Esophagus squamous epithelium (tissue), 5 donors: ENCODE results near the gene AP3B1. TPM values are rescaled to one million over a fixed set of nuclear protein-coding genes. Genes with fewer than 3 reads are reported as not detected.

Experiments used
- DNase-seq: peaks from one replicate; lab custom pipeline; 2025; lab: John Stamatoyannopoulos, UW
- H3K27ac ChIP-seq, 4 donors: fragments of 200-600 bp; sonication (generic); one replicate each; pipeline ENCODE4 v1.5.1; 2016 to 2019; ENCODE audit warnings: mild to moderate bottlenecking in 1 of 4
- H3K27me3 ChIP-seq, 4 donors: fragments of 200-600 bp; sonication (generic); 1 replicate in 3 of 4; 2 replicates in 1 of 4; pipeline versions ENCODE4 v1.5.1 to v1.6.0; 2017 to 2021; ENCODE audit warnings: antibody characterized with exemption in 1 of 4
- H3K36me3 ChIP-seq, 3 donors: fragments of 200-600 bp; sonication (generic); one replicate each; pipeline ENCODE4 v1.5.1; 2016 to 2019
- H3K4me1 ChIP-seq, 3 donors: fragments of 200-600 bp; sonication (generic); one replicate each; pipeline ENCODE4 v1.5.1; 2017 to 2019
- H3K4me3 ChIP-seq, 4 donors: fragments of 200-600 bp; sonication (generic); 1 replicate in 3 of 4; 2 replicates in 1 of 4; pipeline ENCODE4 v1.5.1; 2016 to 2019; ENCODE audit warnings: mild to moderate bottlenecking in 2 of 4, moderate library complexity in 1 of 4
- H3K9me3 ChIP-seq, 3 donors: fragments of 200-600 bp; sonication (generic); one replicate each; pipeline ENCODE4 v1.5.1; 2016 to 2019
- POLR2A ChIP-seq, 4 donors: fragments of 450-650 bp; IDR thresholded peaks; one replicate each; pipeline ENCODE4 v1.6.1; 2017; ENCODE audit warnings: antibody characterized with exemption in 4 of 4, mild to moderate bottlenecking in 4 of 4, moderate library complexity in 3 of 4
- WGBS, 2 donors: methylation state at CpG; one replicate each; pipeline ENCODE4 v1.1.5; 2018; 5-methylcytosine and 5-hydroxymethylcytosine counted together
- intact Hi-C: fragments of 100-400 bp; cut with DNase I; formaldehyde crosslinking; loops from one replicate; pipeline ENCODE4 v1.15.0; 2022
- total RNA-seq, 4 donors: library from RNA; depleted of rRNA; stranded (reverse); fragments of >200 nt; gene quantifications; one replicate each; pipeline ENCODE4 v1.1.0, GENCODE V29; 2016
- TF ChIP-seq, protein P1 (sequence below), 6 experiments: fragments of 450-650 bp in 4 of 6; fragments of 200-600 bp in 2 of 6; sonication (generic) in 2 of 6; IDR thresholded peaks; one replicate each; pipeline ENCODE4 v1.5.1; 2016 to 2019; ENCODE audit warnings: antibody characterized with exemption in 6 of 6, mild to moderate bottlenecking in 4 of 6, moderate library complexity in 4 of 6
- donor health status: DM: yes; HTN: yes; CAD: no.

AP3B1 gene
- total RNA-seq, 4 donors from 2014 or later = 30.7 to 48.5 (median 41.9) TPM

- H3K27me3 ChIP-seq = no peaks in the 10 kb centered on the region
- intact Hi-C loops = no loop called here
- WGBS, 2 donors = 90 to 91% methylated on average over 5 of the region's 5 CpGs
Measured at GRCh38 chr5:78003450-78003849, 291.0 kb downstream of the AP3B1 start.

GRCh38 chr5:78002690-78003089 is 291.8 kb downstream of the AP3B1 start:
- Histone ChIP-seq H3K36me3 (peaks cover 0 to 45% (median 0%) of the 10 kb centered on the region in 3 donors), H3K4me1 (no peaks in the 10 kb centered on the region), H3K27ac (no peak overlapping the region), H3K27me3 (no peaks in the 10 kb centered on the region), H3K4me3 (no peak overlapping the region), H3K9me3 (no peaks in the 10 kb centered on the region)
- 92 to 100% methylated on average over 1 of the region's 1 CpG for WGBS, 2 donors
- intact Hi-C loops = no loop called here
- no peak for TF ChIP-seq POLR2A (IDR thresholded peaks at IDR 0.05)
- DNase-seq = no peak

More at GRCh38 chr5:78003450-78003849, 291.0 kb downstream of the AP3B1 start:
- Histone ChIP-seq H3K4me3 (no peak overlapping the region), H3K27ac (no peak overlapping the region), H3K36me3 (peaks cover 0 to 37% (median 0%) of the 10 kb centered on the region in 3 donors), H3K9me3 (no peaks in the 10 kb centered on the region), H3K4me1 (no peaks in the 10 kb centered on the region)
- no peak for DNase-seq
- TF ChIP-seq, protein P1, sequence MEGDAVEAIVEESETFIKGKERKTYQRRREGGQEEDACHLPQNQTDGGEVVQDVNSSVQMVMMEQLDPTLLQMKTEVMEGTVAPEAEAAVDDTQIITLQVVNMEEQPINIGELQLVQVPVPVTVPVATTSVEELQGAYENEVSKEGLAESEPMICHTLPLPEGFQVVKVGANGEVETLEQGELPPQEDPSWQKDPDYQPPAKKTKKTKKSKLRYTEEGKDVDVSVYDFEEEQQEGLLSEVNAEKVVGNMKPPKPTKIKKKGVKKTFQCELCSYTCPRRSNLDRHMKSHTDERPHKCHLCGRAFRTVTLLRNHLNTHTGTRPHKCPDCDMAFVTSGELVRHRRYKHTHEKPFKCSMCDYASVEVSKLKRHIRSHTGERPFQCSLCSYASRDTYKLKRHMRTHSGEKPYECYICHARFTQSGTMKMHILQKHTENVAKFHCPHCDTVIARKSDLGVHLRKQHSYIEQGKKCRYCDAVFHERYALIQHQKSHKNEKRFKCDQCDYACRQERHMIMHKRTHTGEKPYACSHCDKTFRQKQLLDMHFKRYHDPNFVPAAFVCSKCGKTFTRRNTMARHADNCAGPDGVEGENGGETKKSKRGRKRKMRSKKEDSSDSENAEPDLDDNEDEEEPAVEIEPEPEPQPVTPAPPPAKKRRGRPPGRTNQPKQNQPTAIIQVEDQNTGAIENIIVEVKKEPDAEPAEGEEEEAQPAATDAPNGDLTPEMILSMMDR (IDR thresholded peaks at IDR 0.05) = no peak
- no peak for TF ChIP-seq POLR2A (IDR thresholded peaks at IDR 0.05)

DNA sequence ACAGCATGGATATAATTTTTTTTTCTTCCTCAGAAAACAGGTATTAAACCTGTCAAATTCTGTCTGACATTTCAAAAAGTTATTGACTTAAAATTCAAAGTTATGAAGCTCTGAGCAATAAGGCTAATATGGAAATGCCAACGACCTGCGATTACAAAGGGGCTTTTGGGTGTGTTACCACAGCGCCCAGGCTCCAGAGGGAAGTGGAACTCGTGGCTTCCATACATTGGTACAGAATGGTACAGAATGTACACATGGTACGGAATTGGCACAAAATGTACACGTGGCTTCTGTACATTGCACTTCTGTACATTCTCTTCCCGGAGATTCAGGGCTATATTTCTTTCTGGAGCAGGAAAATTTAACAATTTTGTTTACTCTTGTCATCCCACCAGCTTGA is 293.3 kb downstream of the AP3B1 start:
- intact Hi-C loops = no loop called here
- WGBS, 2 donors = 86 to 92% methylated on average over 7 of the region's 7 CpGs
- no peak for TF ChIP-seq POLR2A (IDR thresholded peaks at IDR 0.05)
- TF ChIP-seq, protein P1 (IDR thresholded peaks at IDR 0.05) = no peak

GRCh38 chr5:78000191-78000590 is 294.3 kb downstream of the AP3B1 start:
- WGBS, 2 donors = 83 to 94% methylated on average over 6 of the region's 6 CpGs
- intact Hi-C loops = no loop called here
- DNase-seq = no peak

More for the DNA sequence above, 293.3 kb downstream of the AP3B1 start:
- no peaks in the 10 kb centered on the region for H3K27me3 ChIP-seq
- peaks cover 0 to 53% (median 0%) of the 10 kb centered on the region in 3 donors for H3K36me3 ChIP-seq
- H3K27ac ChIP-seq = no peak overlapping the region
- no peaks in the 10 kb centered on the region for H3K4me1 ChIP-seq
- no peaks in the 10 kb centered on the region for H3K9me3 ChIP-seq
- DNase-seq = no peak
- H3K4me3 ChIP-seq = no peak overlapping the region

GRCh38 chr5:77999399-77999798 is 295.1 kb downstream of the AP3B1 start:
- peaks cover 0 to 54% (median 0%) of the 10 kb centered on the region in 3 donors for H3K36me3 ChIP-seq
- intact Hi-C loops = no loop called here
- TF ChIP-seq POLR2A (IDR thresholded peaks at IDR 0.05) = no peak
- TF ChIP-seq, protein P1 (IDR thresholded peaks at IDR 0.05) = no peak
- H3K9me3 ChIP-seq = no peaks in the 10 kb centered on the region
- H3K4me3 ChIP-seq = no peak overlapping the region
- no peak overlapping the region for H3K27ac ChIP-seq
- H3K27me3 ChIP-seq = no peaks in the 10 kb centered on the region
- no peak for DNase-seq
- WGBS, 2 donors = 93 to 95% methylated on average over 7 of the region's 7 CpGs
- no peaks in the 10 kb centered on the region for H3K4me1 ChIP-seq

More at GRCh38 chr5:78000191-78000590, 294.3 kb downstream of the AP3B1 start:
- TF ChIP-seq POLR2A (IDR thresholded peaks at IDR 0.05) = no peak
- TF ChIP-seq, protein P1 (IDR thresholded peaks at IDR 0.05) = no peak
- Histone ChIP-seq H3K27ac (no peak overlapping the region), H3K9me3 (no peaks in the 10 kb centered on the region), H3K4me3 (no peak overlapping the region), H3K4me1 (no peaks in the 10 kb centered on the region), H3K36me3 (peaks cover 0 to 54% (median 0%) of the 10 kb centered on the region in 3 donors), H3K27me3 (no peaks in the 10 kb centered on the region)
